Rectal smooth muscle tissue (tissue), 1 donor: ENCODE data around the gene PTPN2.
"Not testable (repeated sequence)": the region's sequence is repeated elsewhere in the genome, so short reads cannot be mapped to it uniquely, and the experiment has no call there.

ENCODE experiments used
- H3K27ac ChIP-seq: one replicate; pipeline ENCODE4 v1.7.0; 2013; ENCODE audit warnings: low read depth, low read length, inconsistent platforms
- H3K27me3 ChIP-seq: one replicate; pipeline ENCODE4 v1.7.0; 2013; ENCODE audit warnings: low read length; ENCODE audit not compliant: control insufficient read depth, insufficient read depth
- H3K36me3 ChIP-seq: one replicate; pipeline ENCODE4 v1.7.0; 2013; ENCODE audit warnings: low read length; ENCODE audit not compliant: control insufficient read depth, insufficient read depth
- H3K4me1 ChIP-seq: one replicate; pipeline ENCODE4 v1.7.0; 2013; ENCODE audit warnings: low read length; ENCODE audit not compliant: control insufficient read depth, insufficient read depth
- H3K4me3 ChIP-seq: one replicate; pipeline ENCODE4 v1.7.0; 2013; ENCODE audit warnings: low read length
- H3K9ac ChIP-seq: one replicate; pipeline ENCODE4 v1.7.0; 2013; ENCODE audit warnings: low read length

The PTPN2 gene

GRCh38 chr18:12770469-12771219, 113.4 kb downstream of the PTPN2 start:
- Histone ChIP-seq H3K36me3 (no peaks in the 10 kb centered on the region), H3K27me3 (no peaks in the 10 kb centered on the region), H3K27ac (no peak overlapping the region), H3K4me3 (no peak overlapping the region), H3K4me1 (no peaks in the 10 kb centered on the region), H3K9ac (no peak overlapping the region)

- H3K9ac ChIP-seq = no peak overlapping the region
- H3K27me3 ChIP-seq = no peaks in the 10 kb centered on the region
Measured at GRCh38 chr18:12769644-12770440, 114.2 kb downstream of the PTPN2 start.

GRCh38 chr18:12769136-12769535, 114.9 kb downstream of the PTPN2 start:
- Histone ChIP-seq H3K27me3 (no peaks in the 10 kb centered on the region), H3K4me1 (no peaks in the 10 kb centered on the region), H3K9ac (no peak overlapping the region), H3K4me3 (no peak overlapping the region), H3K36me3 (no peaks in the 10 kb centered on the region), H3K27ac (no peak overlapping the region)

More at GRCh38 chr18:12769644-12770440, 114.2 kb downstream of the PTPN2 start:
- Histone ChIP-seq H3K36me3 (no peaks in the 10 kb centered on the region), H3K4me3 (no peak overlapping the region), H3K4me1 (no peaks in the 10 kb centered on the region), H3K27ac (no peak overlapping the region)

GRCh38 chr18:12768625-12769024, 115.4 kb downstream of the PTPN2 start:
- Histone ChIP-seq H3K4me1 (no peaks in the 10 kb centered on the region), H3K27ac (no peak overlapping the region), H3K36me3 (no peaks in the 10 kb centered on the region), H3K9ac (no peak overlapping the region), H3K27me3 (no peaks in the 10 kb centered on the region), H3K4me3 (no peak overlapping the region)

GRCh38 chr18:12767580-12768155, 116.4 kb downstream of the PTPN2 start:
- Histone ChIP-seq H3K4me1 (no peaks in the 10 kb centered on the region), H3K36me3 (no peaks in the 10 kb centered on the region), H3K9ac (no peak overlapping the region), H3K4me3 (no peak overlapping the region), H3K27ac (no peak overlapping the region), H3K27me3 (no peaks in the 10 kb centered on the region)

- Histone ChIP-seq H3K4me3 (no peak overlapping the region), H3K4me1 (no peaks in the 10 kb centered on the region), H3K9ac (no peak overlapping the region), H3K36me3 (no peaks in the 10 kb centered on the region), H3K27ac (no peak overlapping the region), H3K27me3 (no peaks in the 10 kb centered on the region)
Measured at GRCh38 chr18:12766986-12767433, 117.0 kb downstream of the PTPN2 start.

- Histone ChIP-seq H3K4me3 (no peak overlapping the region), H3K36me3 (no peaks in the 10 kb centered on the region), H3K27ac (no peak overlapping the region), H3K4me1 (no peaks in the 10 kb centered on the region), H3K9ac (no peak overlapping the region), H3K27me3 (no peaks in the 10 kb centered on the region)
Measured at GRCh38 chr18:12765586-12765985, 118.5 kb downstream of the PTPN2 start.

- H3K36me3 ChIP-seq = no peaks in the 10 kb centered on the region
- H3K27ac ChIP-seq = no peak overlapping the region
- no peak overlapping the region for H3K4me3 ChIP-seq
- H3K9ac ChIP-seq = no peak overlapping the region
- no peaks in the 10 kb centered on the region for H3K4me1 ChIP-seq
- H3K27me3 ChIP-seq = no peaks in the 10 kb centered on the region
Measured at GRCh38 chr18:12765126-12765525, 118.9 kb downstream of the PTPN2 start.

GRCh38 chr18:12758566-12758965, 125.5 kb downstream of the PTPN2 start:
- not testable (repeated sequence) for H3K27me3 ChIP-seq, H3K27ac ChIP-seq, H3K4me3 ChIP-seq, H3K9ac ChIP-seq, H3K36me3 ChIP-seq, H3K4me1 ChIP-seq

GRCh38 chr18:12756619-12757239, 127.3 kb downstream of the PTPN2 start:
- H3K27ac ChIP-seq, H3K36me3 ChIP-seq, H3K27me3 ChIP-seq, H3K9ac ChIP-seq, H3K4me3 ChIP-seq, H3K4me1 ChIP-seq: not testable (repeated sequence)

- not testable (repeated sequence) for H3K9ac ChIP-seq, H3K27ac ChIP-seq, H3K27me3 ChIP-seq, H3K36me3 ChIP-seq, H3K4me3 ChIP-seq, H3K4me1 ChIP-seq
Measured at GRCh38 chr18:12755606-12756005, 128.4 kb downstream of the PTPN2 start.

- H3K4me1 ChIP-seq = no peaks in the 10 kb centered on the region
- no peak overlapping the region for H3K4me3 ChIP-seq
- H3K27me3 ChIP-seq = no peaks in the 10 kb centered on the region
- no peak overlapping the region for H3K27ac ChIP-seq
- no peaks in the 10 kb centered on the region for H3K36me3 ChIP-seq
- no peak overlapping the region for H3K9ac ChIP-seq
Measured at GRCh38 chr18:12754511-12754910, 129.5 kb downstream of the PTPN2 start.
